OCI-LY3 (cell line): ENCODE results near the gene ATF4.
"Not testable (repeated sequence)": the region's sequence is repeated elsewhere in the genome, so short reads cannot be mapped to it uniquely, and the experiment has no call there.

Source experiments
- H2AFZ ChIP-seq: fragments of 200-600, 300-600 bp; shearing (Covaris generic); 2 replicates; pipeline ENCODE4 v1.6.0; 2014; ENCODE audit warnings: antibody characterized with exemption, low read depth, low read length
- H3K27ac ChIP-seq: fragments of 200-600, 300-600 bp; sonication (generic); 2 replicates; pipeline ENCODE4 v1.5.1; 2014; ENCODE audit warnings: mild to moderate bottlenecking, low read length, moderate library complexity, mixed read lengths
- H3K27me3 ChIP-seq: fragments of 200-600, 300-600 bp; sonication (generic); 2 replicates; pipeline ENCODE4 v1.6.1; 2014; ENCODE audit warnings: low read depth, low read length, mixed read lengths
- H3K36me3 ChIP-seq: fragments of 200-600, 300-600 bp; sonication (generic); replicated peaks from 2 replicates; pipeline ENCODE3; 2014; ENCODE audit warnings: low read depth, low read length, mixed read lengths
- H3K4me1 ChIP-seq: fragments of 300-600, 200-600 bp; sonication (generic); 2 replicates; pipeline ENCODE4 v1.6.1; 2014; ENCODE audit warnings: low read length, mixed read lengths
- H3K4me2 ChIP-seq: fragments of 200-600, 300-600 bp; sonication (generic); 2 replicates; pipeline ENCODE4 v1.6.1; 2014; ENCODE audit warnings: low read length, mixed read lengths
- H3K4me3 ChIP-seq: fragments of 300-600, 200-600 bp; sonication (generic); 2 replicates; pipeline ENCODE4 v1.5.1; 2014; ENCODE audit warnings: antibody characterized with exemption, mild to moderate bottlenecking, low read length, moderate library complexity
- H3K79me2 ChIP-seq: fragments of 300-600, 200-600 bp; shearing (Covaris generic); 2 replicates; pipeline ENCODE4 v1.6.1; 2014; ENCODE audit warnings: mild to moderate bottlenecking, low read length, mixed read lengths
- H3K9ac ChIP-seq: fragments of 300-600, 200-600 bp; shearing (Covaris generic); 2 replicates; pipeline ENCODE4 v1.6.0; 2014; ENCODE audit warnings: mild to moderate bottlenecking, low read length, moderate library complexity
- H3K9me3 ChIP-seq: fragments of 200-600, 300-600 bp; shearing (Covaris generic); 2 replicates; pipeline ENCODE4 v1.6.1; 2014; ENCODE audit warnings: low read length, mixed read lengths; ENCODE audit not compliant: insufficient read depth
- H4K20me1 ChIP-seq: fragments of 200-600, 300-600 bp; sonication (generic); 2 replicates; pipeline ENCODE4 v1.6.1; 2016; ENCODE audit warnings: low read length, mixed read lengths; ENCODE audit not compliant: insufficient read depth
- CTCF ChIP-seq: fragments of 200-600, 300-600 bp; sonication (generic); IDR thresholded peaks from 2 replicates; pipeline ENCODE4 v1.5.1; 2014; ENCODE audit warnings: antibody characterized with exemption, low read length, low read depth
- EZH2phosphoT487 ChIP-seq: fragments of 200-600 bp; shearing (Covaris generic); IDR thresholded peaks from 2 replicates; pipeline ENCODE4 v1.6.1; 2018; ENCODE audit warnings: antibody characterized with exemption, mixed run types, low read depth

Gene ATF4

GRCh38 chr22:39519681-39520225 lies 609 bp upstream of the ATF4 start:
- peak overlapping the region; percentile 99 for H3K9ac ChIP-seq
- H3K27ac ChIP-seq = peak overlapping the region; percentile 88
- H3K9me3 ChIP-seq = no peaks in the 10 kb centered on the region
- H3K36me3 ChIP-seq = peaks cover 57% of the 10 kb centered on the region
- peaks cover 91% of the 10 kb centered on the region for H3K79me2 ChIP-seq
- peak overlapping the region; percentile 87 for H3K4me3 ChIP-seq
- peak overlapping the region; percentile 94 for H3K4me2 ChIP-seq
- no peak for TF ChIP-seq EZH2phosphoT487
- peak; percentile 67 for TF ChIP-seq CTCF
- H4K20me1 ChIP-seq = peaks cover 42% of the 10 kb centered on the region
- H3K4me1 ChIP-seq = peaks cover 53% of the 10 kb centered on the region
- H3K27me3 ChIP-seq = no peaks in the 10 kb centered on the region
- H2AFZ ChIP-seq = 0 out of 2 replicates have a peak overlapping the region, but pooled peaks have one; percentile 22

- peaks cover 52% of the 10 kb centered on the region for H3K4me1 ChIP-seq
- peaks cover 87% of the 10 kb centered on the region for H3K79me2 ChIP-seq
- H3K27ac ChIP-seq = peak overlapping the region; percentile 88
- H3K4me3 ChIP-seq = peak overlapping the region; percentile 87
- H3K9me3 ChIP-seq, H2AFZ ChIP-seq, H3K27me3 ChIP-seq: not testable (repeated sequence)
- peaks cover 54% of the 10 kb centered on the region for H3K36me3 ChIP-seq
- peaks cover 42% of the 10 kb centered on the region for H4K20me1 ChIP-seq
- peak overlapping the region; percentile 99 for H3K9ac ChIP-seq
- H3K4me2 ChIP-seq = peak overlapping the region; percentile 93
Measured at GRCh38 chr22:39521106-39521885, 934 bp downstream of the ATF4 start.

- not testable (repeated sequence) for H2AFZ ChIP-seq, H3K27me3 ChIP-seq, H3K9me3 ChIP-seq
- peak overlapping the region; percentile 93 for H3K4me2 ChIP-seq
- H3K4me3 ChIP-seq = peak overlapping the region; percentile 87
- H3K79me2 ChIP-seq = peaks cover 87% of the 10 kb centered on the region
- peaks cover 42% of the 10 kb centered on the region for H4K20me1 ChIP-seq
- peaks cover 57% of the 10 kb centered on the region for H3K4me1 ChIP-seq
- peak overlapping the region; percentile 99 for H3K9ac ChIP-seq
- H3K27ac ChIP-seq = peak overlapping the region; percentile 88
- peaks cover 49% of the 10 kb centered on the region for H3K36me3 ChIP-seq
Measured at GRCh38 chr22:39522091-39522490, 1.7 kb downstream of the ATF4 start.

GRCh38 chr22:39522567-39523300 lies 2.4 kb downstream of the ATF4 start:
- peak overlapping the region; percentile 87 for H3K4me3 ChIP-seq
- no peaks in the 10 kb centered on the region for H3K27me3 ChIP-seq
- peak overlapping the region; percentile 88 for H3K27ac ChIP-seq
- H2AFZ ChIP-seq = no peak overlapping the region
- H3K9me3 ChIP-seq = no peaks in the 10 kb centered on the region
- TF ChIP-seq CTCF (no peak), EZH2phosphoT487 (no peak)
- peaks cover 42% of the 10 kb centered on the region for H4K20me1 ChIP-seq
- peaks cover 88% of the 10 kb centered on the region for H3K79me2 ChIP-seq
- peaks cover 62% of the 10 kb centered on the region for H3K4me1 ChIP-seq
- H3K4me2 ChIP-seq = peak overlapping the region; percentile 93
- peak overlapping the region; percentile 19 for H3K9ac ChIP-seq
- peaks cover 48% of the 10 kb centered on the region for H3K36me3 ChIP-seq
